ENCODE results near the gene TMEM11.

Gene TMEM11

DNA sequence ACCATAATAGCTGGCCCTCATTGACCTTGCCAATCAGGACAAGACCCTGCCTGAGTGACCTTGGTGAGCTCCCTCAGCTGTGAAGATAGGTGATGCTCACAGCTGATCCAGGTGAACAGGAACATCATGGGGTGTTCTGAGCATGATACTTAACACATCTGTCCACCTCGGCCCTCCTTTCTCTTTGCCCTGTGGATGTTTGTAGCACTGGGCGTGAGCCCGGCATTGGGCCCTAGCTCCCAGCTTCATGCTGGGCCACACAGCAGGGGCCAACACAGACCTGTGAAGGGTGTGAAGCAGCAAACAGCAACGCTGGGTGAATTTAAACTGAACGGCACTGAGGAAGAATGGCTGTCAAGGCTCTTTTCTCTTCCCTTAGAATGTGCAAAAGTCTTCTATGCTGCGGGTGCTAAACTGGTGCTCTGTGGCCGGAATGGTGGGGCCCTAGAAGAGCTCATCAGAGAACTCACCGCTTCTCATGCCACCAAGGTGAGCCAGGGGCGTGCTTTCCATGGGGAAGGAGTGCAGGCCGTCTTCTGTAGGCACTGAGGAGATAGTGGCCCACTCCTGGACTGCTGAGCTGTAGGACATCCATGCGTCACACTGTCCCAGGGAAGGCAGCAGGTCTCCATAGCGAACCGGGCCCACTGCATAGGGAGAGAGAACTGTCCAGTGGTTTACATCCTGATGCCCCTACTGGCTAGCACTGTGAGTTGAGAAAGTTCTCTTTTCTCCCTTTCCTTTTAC lies 35.9 kb downstream of the TMEM11 start:
- no peak for DNase-seq

DNA sequence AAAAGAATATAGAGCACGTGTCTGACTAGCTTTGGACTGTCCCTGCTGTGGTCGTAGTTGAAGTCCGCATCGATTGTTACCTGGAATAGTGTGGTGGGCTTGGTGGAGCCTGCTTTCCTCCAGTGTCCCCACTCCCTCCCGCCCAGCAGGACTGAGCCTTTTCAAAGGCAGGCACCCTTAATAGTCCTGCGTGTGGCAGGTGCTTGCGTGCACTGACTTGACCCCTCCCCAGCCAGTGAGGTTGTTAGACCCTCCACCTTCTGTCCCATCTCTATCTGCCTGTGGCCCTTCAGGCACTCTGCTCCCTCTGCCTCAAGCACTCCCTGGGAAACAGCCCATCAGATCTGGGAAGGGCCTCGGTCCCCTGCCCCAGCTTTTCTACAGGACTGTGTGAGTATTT lies 36.6 kb downstream of the TMEM11 start:
- no peak for DNase-seq

DNA sequence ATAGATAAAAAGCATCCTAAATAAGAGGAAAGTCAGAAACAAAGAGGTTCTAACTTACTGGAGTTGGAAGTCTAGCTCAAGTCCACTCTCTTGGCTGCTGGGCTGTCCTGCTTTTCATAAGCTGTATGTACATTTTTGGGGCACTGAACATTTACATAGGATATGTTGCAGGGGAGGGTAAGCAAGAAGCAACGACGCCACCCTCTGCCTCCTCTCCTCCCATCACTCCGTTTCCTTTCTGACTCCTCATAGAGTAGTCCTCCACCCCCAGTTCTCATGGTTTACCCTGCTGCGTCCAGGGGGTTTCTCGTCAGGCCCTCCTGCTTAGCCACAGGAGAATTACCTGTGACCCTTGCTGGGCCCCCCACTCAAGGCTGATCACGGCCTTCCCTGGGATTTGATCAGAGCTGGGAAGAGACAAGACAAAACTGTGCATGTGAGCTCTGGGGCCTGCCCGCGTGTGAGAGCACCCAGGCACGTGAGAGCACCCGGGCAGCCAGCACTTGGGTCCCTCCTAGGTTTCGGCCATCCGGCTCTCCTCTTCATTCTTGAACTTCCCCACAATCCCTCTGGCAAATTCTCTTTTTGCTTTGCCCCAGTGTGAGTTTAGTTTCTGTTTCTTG lies 37.1 kb downstream of the TMEM11 start:
- DNase-seq, result no peak

DNA sequence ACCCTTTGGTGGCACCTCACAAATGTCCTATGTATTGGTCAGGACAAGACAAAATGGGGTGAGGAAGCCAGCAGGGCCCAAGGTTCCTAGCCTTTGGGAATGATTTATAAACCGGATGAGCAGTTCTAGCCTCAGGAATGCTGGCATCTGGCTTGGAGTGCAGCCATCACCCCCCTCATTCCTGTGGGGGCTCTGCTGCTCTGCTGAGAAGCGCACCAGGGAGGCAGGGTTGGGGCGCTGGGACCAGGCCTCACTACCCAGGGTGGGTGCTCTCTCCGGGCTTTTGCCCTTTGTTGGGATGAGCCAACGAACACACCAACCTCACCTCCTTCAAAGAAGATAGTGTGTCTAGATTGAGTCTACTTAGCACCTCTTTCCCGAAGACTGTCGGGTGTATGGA lies 39.2 kb downstream of the TMEM11 start:
- DNase-seq, result no peak

DNA sequence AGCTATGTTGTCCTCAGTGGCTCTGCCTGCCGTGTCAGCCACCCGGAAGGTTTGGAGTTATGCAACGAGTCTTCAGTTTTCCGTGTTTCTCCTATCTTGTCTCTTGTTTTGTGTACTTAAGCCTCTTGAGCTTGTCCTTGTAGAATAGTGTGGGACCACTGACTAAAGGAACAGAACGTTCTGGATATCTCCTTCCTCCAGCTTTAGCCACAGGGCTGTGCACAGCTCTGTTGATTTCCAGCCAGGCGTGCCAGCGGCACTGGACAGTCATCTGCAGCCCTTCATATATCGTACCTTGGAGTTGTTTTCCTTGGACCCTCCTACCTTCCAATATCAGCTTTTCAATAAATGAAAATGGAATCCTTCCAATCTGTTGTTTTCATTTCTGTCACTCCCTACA lies 39.8 kb downstream of the TMEM11 start:
- DNase-seq, result no peak

DNA sequence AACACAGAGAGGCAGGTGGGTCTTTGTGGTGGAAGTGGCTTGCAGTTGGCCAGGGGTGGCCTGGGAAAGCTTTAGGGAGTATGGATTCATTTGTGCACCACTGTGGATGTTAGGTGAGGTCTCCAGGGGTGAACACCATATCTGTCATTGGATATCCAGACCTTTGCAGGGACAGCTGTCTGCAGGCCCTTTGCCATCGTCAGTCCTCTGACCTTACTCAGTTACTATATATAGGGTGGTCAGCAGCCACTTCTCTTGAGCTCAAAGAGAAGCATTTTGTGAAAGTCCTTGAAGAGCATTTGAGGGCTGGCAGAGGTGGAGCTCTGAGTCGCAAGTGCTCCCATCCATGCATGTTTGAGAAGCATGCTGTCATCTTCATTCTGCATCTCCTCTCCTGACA lies 40.4 kb downstream of the TMEM11 start:
- no peak for DNase-seq

DNA sequence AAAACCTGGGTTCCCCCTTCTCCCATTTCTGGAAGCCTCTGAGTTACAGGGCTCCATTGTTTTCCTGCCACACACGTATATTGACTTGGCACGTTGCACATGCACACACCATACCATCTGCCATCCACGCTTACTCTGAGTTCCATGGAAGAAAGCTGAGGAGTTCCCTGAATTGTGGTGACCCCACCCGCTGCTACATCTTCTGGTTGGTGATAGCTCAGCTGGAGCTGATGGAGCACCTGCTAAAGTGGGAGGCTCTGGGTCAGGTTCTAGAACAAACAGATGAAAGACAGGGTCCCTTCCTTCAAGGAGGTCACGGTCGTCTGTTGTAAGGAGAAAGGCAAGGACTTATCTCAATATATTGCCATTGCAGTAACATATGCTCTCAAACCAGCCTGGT lies 41.1 kb downstream of the TMEM11 start:
- DNase-seq, result no peak

DNA sequence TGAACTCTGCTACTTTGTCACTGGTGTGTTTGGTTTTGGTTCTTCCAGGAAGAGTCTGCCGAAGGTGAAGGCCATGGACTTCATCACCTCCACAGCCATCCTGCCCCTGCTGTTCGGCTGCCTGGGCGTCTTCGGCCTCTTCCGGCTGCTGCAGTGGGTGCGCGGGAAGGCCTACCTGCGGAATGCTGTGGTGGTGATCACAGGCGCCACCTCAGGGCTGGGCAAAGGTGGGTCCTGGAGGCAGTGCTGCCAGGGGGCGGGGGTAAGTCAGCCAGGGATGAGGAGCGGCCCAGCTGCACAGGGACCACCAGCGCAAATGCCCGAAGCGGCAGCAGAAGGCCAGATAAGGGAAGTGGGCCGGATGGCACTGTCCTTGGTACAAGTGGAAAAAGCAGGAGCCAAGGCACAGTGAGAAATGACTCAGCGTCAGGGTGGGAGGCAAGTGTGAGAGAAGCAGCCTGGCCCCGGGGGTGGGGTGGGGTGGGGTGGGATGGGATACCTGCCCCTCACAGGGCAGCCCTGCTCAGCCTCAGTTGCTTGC lies 41.9 kb downstream of the TMEM11 start:
- DNase-seq, result no peak

DNA sequence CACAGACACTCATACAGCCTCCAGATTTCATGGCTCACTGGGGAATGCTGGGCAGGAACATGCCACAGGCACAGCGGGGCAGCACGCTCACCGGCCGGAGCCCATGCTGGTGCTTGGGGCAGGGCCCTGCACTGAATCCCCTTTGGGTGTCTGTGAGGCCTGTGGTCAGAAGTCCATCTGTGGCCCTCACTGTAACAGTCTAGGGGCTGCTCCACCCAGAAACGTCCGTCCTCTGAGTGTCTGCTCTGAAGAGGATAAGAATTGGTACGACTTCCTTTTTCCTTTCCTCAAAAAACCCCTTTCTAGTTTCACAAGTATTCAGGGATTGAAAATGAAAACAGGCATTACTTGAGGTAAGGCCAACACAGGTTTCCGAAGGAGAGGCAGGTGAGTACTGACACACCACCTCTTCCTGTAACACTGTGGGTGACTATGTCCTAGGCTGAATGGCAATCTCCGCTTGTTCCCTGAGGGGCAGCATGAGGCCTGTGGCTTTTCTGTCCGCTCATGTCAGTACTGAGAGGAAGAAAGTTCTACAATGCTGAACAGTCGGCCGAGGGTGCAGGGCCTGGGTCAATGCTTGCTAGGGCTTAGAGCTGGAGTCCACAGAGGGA lies 42.5 kb downstream of the TMEM11 start:
- no peak for DNase-seq

DNA sequence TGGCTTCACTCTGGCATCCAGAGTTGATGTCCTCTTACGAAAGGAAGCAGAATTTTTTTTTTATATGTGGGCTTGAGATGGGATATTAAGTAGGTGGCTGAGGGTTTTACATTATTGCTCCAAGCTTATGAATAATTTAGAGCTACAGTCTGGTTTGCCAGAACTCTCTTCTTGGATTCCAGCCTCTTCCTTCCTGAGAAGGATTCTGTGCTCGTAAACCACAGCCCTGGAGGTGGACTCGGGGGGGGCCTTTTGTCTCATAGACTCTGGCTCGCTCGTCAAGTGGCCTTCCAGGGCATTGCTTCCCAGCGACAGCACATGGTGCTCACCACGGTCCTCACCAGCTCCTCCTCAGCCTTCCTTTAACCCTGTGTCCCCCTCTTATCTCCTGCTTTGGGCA lies 43.2 kb downstream of the TMEM11 start:
- no peak for DNase-seq

DNA sequence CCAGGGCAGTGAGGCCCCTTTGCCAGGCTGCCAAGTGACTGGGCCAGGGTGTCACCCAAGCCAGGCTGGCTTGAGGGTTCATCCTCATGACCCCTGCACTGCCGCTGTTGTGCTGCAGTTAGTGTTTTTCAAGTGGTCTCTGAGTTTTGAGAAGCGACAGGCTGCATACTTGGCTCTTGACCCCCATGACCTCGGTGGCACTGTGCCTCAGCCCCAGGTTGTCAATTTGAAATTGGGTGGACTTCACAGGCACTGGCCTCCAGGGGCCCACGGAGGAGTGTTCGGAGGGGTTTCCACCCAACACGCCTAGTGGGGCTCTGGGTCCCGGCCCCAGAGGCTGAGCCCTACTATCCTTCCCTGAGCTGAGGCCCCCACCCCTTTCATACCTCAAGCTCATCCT lies 44.5 kb downstream of the TMEM11 start:
- DNase-seq, result no peak

DNA sequence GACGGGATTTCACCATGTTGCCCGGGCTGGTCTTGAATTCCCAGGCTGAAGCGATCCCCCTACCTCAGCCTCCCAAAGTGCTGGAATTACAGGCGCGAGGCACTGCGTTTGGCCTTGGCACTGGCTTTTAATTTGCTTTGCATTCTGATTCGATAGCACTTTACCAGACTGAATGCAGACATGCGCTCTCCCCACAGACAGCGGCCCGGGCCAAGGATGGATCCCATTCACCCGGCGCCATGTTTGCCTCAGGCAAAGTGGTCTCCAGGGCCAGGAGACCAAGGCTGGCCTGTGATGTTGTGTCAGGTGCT lies 45.5 kb downstream of the TMEM11 start:
- no peak for DNase-seq

DNA sequence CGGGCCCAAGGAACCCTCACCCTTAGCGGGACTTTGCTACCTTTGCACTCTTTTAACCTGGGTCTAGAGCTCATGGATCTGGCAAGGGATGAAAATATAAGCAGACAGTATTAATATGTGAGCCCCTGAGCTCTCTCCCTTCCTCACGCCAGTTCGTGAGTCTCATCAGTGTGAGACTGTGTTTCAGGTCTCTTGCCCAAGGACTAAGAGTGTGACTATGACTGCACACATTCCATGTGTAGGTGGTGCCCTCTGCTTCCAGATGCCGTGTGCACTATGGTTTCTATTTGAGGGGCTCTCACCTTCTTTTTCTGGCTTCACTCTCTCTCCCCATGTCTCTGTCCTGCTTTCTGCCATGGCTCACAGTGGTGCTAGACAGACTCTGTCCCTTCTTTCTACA lies 46.7 kb downstream of the TMEM11 start:
- no peak for DNase-seq

DNA sequence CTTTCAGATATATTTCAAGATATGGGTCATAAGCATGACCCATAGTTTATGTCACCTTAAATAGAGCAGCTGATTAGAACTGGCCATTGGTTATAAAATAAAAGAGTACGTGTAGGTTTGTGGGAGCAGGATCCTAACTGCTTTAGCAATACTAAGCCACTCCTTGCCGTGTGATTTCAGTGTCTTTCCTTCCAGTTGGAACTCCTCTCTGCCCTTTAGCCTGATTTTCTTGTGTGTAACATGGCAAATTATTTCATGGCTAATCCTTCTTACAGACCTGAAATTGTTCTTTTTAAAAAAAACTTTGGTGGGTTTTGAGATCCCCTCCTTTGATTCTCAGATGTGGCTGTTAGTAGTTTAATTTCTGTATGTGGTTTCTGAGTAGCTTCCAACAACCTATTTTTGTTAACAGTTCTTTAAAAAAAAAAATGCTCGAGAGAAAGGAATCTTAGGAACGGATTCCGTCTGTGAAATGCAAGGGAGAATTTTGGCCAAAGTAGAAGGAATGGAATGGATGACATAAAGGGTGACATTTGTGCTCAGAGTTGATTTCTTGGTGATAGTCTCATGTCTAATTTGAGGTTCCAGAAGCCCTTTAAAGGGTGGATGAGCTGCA lies 47.3 kb downstream of the TMEM11 start:
- no peak for DNase-seq

DNA sequence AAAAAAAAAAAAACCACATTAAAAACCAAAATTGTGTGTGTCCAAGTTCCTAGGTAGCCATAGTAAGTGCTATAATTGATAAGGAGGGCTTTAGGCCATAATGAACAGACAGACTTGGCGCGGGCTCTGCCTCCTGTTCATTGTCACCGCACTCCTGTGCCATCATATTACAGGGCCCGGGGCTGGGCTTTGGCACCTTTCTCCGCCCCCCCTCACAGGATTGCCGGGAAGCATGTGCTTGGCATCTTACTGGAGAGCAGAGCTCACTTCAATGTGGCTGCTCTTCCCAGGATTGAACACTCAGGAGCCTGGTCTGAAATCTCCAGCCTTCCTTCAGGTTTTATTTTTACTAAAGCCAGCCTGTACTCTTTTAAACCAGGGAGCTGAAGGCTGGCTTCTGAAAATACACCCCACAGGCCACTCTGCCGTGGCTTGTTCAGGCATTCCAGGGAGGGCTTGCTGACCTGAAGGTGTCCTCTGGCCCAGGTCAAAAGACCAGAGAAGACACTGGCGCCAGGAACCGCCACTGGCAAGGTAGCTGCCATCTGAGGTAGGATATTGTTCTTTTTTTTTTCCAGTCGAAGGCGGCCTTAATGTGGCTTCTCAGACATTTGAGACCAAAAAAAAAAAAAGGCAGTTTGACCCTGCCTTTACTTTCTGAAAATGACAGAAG lies 47.9 kb downstream of the TMEM11 start:
- DNase-seq, result no peak

DNA sequence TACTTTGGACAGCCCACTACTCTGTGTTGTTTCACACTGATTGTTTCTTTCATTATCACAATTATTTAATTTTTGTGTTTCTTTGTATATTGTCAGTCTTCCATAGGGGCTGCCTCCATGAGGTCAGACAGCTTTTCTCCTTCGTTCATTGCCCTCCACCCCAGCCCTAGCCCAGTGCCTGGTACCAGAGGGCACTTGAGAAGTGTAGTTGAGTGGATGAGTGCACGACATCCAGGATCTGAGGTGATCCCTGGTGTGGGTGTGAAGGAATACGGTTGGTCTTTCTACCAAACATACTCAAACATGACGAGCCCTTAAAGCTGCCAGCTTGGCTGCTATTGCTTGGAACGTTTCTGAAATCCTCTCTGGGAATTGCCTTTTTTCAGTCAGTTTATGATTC lies 49.3 kb downstream of the TMEM11 start:
- DNase-seq, result no peak

DNA sequence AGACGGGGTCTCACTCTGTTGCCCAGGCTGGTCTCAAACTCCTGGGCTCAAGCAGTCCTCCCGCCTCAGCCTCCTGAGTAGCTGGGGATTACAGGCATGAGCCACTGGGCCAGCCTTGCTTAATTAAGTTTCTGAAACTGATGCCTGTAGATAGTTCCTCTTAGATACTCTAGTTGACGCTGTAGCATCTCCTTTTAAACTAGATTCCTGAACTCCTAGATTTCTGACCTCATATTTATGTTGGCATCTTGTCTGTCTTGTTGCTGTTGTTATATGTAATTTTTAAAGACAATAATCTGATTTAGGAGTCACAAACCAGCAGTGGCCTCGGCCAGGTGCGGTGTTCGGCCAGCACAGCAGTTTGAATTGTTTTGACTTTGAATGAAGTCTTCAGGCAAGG lies 49.7 kb downstream of the TMEM11 start:
- no peak for DNase-seq

DNA sequence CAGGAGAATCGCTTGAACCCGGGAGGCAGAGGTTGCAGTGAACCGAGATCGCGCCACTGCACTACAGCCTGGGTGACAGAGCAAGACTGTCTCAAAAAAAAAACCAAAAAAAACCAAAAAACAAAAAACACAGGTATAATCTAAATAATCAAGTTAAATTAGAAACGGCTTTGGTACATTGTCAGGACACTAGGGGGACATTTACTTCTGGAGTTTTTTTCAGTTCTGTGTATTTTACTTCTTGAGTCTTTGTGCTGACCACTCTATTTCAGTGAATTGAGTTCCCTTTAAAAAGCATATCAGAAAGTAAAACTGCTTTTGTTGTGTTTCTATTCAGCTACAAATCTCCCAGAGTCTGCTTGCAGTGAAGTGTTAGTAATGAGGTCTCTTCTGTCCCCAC lies 50.9 kb downstream of the TMEM11 start:
- no peak for DNase-seq

DNA sequence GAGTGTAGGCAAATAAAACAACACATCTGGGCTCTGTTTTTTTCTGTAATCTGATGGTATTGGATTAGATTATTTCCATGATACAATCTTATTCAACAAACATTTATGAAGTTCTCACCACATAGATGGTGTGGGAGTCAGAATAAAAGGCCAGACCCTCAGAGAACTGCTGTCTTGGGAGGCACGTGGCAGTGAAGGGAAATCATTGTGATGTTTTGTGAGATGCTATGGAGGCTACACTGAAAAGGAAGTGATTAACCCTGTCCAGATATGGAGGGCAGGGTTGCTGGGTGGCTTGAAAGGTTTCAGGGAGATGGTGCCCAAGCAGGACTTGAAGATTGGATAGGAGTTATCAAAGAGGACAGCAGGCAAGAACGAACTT lies 51.6 kb downstream of the TMEM11 start:
- no peak for DNase-seq

DNA sequence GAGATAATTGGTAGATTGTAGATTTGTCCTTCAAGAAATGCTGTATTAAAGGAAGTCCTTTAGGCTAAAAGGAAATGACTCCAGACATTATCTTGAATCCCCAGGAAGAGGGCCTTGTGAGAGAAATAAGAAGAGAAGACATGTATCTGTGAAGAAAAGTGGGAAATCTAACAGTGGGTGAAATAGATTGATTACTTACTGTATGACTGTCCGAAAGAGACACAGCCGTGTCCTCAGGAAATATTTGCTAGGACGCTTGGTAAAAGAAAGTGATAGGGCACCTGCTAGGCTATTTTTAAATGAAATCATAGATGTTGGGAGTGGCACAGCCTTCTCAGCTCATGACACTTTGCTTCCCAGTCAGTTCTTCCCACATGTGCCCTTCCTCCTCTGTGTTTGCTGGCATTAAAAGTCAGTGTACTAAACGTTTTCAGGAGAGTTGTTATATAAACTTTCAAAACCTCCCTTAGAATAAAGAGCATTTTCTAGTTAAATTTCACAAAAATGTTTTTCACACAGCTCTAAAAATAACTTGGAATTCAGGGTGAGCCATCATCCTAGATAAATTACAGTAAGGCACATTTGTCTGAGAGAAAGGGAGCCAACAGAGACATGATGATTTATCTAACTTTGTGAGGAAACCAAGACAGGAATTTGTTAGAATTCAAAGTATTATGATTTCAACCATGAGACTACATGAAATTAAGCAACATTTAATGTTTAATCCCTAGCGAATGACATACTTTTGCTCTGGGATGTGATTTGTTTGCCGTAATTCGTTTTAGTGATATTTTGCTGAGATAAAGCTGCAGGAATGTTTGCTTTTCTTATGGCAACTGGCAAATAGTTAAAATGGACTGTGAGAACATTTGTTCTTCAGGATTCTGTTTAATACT lies 52.2 kb downstream of the TMEM11 start:
- no peak for DNase-seq

DNA sequence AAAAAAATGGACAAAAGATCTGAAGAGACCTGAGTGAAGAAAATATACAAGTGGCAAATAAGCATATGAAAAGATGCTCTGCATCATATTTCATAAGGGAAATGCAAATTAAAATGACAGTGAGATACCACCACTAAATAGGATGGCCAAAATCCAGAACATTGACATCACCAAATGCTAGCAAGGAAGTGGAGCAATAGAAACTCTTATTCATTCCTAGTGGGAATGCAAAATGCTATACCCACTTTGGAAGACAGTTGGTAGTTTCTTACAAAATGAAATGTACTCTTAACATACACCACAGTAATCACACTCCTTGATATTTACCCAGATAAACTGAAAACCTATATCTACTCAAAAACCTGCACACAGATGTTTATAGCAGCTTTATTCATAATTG lies 53.6 kb downstream of the TMEM11 start:
- DNase-seq, result no peak

DNA sequence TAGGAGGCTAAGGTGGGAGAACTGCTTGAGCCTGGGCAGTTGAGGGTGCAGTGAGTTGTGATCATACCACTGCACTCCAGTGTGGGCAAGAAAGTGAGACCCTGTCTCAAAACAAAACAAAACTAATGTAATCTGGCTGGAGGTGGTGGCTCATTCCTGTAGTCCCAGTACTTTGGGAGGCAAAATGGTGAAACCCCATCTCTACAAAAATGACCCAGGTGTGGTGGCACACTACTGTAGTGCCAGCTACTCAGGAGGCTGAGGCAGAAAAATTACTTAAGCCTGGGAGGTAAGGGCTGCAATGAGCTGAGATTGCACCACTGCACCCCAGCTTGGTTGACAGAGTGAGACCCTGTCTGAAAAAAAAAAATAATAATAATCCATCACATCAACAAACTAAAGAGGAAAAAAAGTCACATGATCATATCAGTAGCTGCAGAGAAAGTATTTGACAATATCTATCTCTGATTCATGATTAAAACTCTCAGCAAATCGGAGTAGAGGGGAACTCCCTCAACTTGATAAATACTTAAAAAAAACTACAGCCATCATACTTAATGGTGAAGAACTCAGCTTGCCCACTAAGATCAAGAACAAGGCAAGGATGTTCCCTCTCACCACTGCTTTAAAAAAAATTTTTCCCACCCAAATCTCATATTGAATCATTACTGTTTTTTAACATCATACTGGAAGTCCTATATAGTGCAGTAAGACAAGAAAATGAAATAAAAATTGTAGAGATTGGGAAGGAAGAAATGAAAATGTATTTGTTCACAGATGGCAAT lies 56.2 kb downstream of the TMEM11 start:
- DNase-seq, result no peak
